Neural cell (in vitro differentiated cells): Measurements from ENCODE around the gene RPTN. TPM values are rescaled to one million over a fixed set of nuclear protein-coding genes. Genes with fewer than 3 reads are reported as not detected.

ENCODE experiments used
- H2AFZ ChIP-seq: fragments of 200-600, 300-800 bp; sonication (generic), shearing (Covaris generic); 2 replicates; pipeline ENCODE4 v1.6.0; 2014; ENCODE audit warnings: low read depth, mild to moderate bottlenecking, antibody characterized with exemption, low read length, moderate library complexity
- H3F3A ChIP-seq: fragments of 200-600 bp; shearing (Covaris generic); 2 replicates; pipeline ENCODE4 v1.6.1; 2016; ENCODE audit warnings: mild to moderate bottlenecking, moderate library complexity, mixed read lengths, antibody characterized with exemption, low read length; ENCODE audit not compliant: insufficient read depth, poor library complexity, severe bottlenecking
- H3K27ac ChIP-seq: fragments of 200-600, 300-800 bp; sonication (generic), shearing (Covaris generic); 2 replicates; pipeline ENCODE4 v1.5.1; 2014; ENCODE audit warnings: mild to moderate bottlenecking, low read length, moderate library complexity
- H3K27me3 ChIP-seq: fragments of 300-800, 200-600 bp; sonication (generic), shearing (Covaris generic); 2 replicates; pipeline ENCODE4 v1.6.0; 2014; ENCODE audit warnings: mild to moderate bottlenecking, low read depth, low read length, moderate library complexity; ENCODE audit not compliant: insufficient read depth
- H3K36me3 ChIP-seq: fragments of 300-800, 200-600 bp; sonication (generic), shearing (Covaris generic); 2 replicates; pipeline ENCODE4 v1.5.1; 2014; ENCODE audit warnings: mild to moderate bottlenecking, antibody characterized with exemption, low read length, moderate library complexity; ENCODE audit not compliant: insufficient read depth
- H3K4me2 ChIP-seq: fragments of 300-800, 200-600 bp; sonication (generic), shearing (Covaris generic); 2 replicates; pipeline ENCODE4 v1.6.0; 2014; ENCODE audit warnings: mild to moderate bottlenecking, low read length
- H3K4me3 ChIP-seq: fragments of 300-800, 200-600 bp; sonication (generic), shearing (Covaris generic); 2 replicates; pipeline ENCODE4 v1.5.1; 2014; ENCODE audit warnings: mild to moderate bottlenecking, low read length, moderate library complexity
- H3K79me2 ChIP-seq: fragments of 200-600 bp; shearing (Covaris generic); replicated peaks from 2 replicates; pipeline ENCODE4 v1.6.0; 2014; ENCODE audit warnings: mild to moderate bottlenecking, low read length, moderate library complexity; ENCODE audit not compliant: insufficient read depth
- H3K9ac ChIP-seq: fragments of 300-800, 200-600 bp; sonication (generic), shearing (Covaris generic); 2 replicates; pipeline ENCODE4 v1.6.1; 2016; ENCODE audit warnings: mild to moderate bottlenecking, low read length, mixed read lengths
- H3K9me2 ChIP-seq: fragments of 200-600 bp; shearing (Covaris generic); 2 replicates; pipeline ENCODE4 v1.6.1; 2016; ENCODE audit warnings: mild to moderate bottlenecking, low read length, mixed read lengths; ENCODE audit not compliant: insufficient read depth
- H3K9me3 ChIP-seq: fragments of 200-600, 300-800 bp; sonication (generic), shearing (Covaris generic); 2 replicates; pipeline ENCODE4 v1.6.1; 2016; ENCODE audit warnings: mild to moderate bottlenecking, mixed run types, low read length, moderate library complexity, mixed read lengths
- H4K20me1 ChIP-seq: fragments of 200-600 bp; shearing (Covaris generic); 2 replicates; pipeline ENCODE4 v1.6.1; 2016; ENCODE audit warnings: mild to moderate bottlenecking, mixed run types; ENCODE audit not compliant: insufficient read depth
- CTCF ChIP-seq: fragments of 450-650 bp; IDR thresholded peaks from 2 replicates; pipeline ENCODE4 v1.5.1; 2014; ENCODE audit warnings: antibody characterized with exemption, mild to moderate bottlenecking, moderate library complexity; ENCODE audit not compliant: poor library complexity, severe bottlenecking
- EP300 ChIP-seq: fragments of 450-650 bp; conservative IDR thresholded peaks from 2 replicates; pipeline ENCODE4 v1.6.1; 2014; ENCODE audit warnings: antibody characterized with exemption, mild to moderate bottlenecking, moderate library complexity; ENCODE audit not compliant: poor library complexity, severe bottlenecking
- EZH2 ChIP-seq: fragments of 200-600, 300-800 bp; shearing (Covaris generic), sonication (generic); IDR thresholded peaks from 2 replicates; pipeline ENCODE4 v1.6.1; 2014; ENCODE audit warnings: antibody characterized with exemption, low read length, borderline replicate concordance, mild to moderate bottlenecking; ENCODE audit not compliant: insufficient read depth, poor library complexity, severe bottlenecking
- MXI1 ChIP-seq: fragments of 450-650 bp; conservative IDR thresholded peaks from 2 replicates; pipeline ENCODE4 v1.6.1; 2014; ENCODE audit warnings: antibody characterized with exemption, mild to moderate bottlenecking; ENCODE audit not compliant: poor library complexity, severe bottlenecking
- POLR2AphosphoS5 ChIP-seq: IDR thresholded peaks from 2 replicates; pipeline ENCODE4 v1.6.1; 2012
- RAD21 ChIP-seq: fragments of 450-650 bp; conservative IDR thresholded peaks from 2 replicates; pipeline ENCODE4 v1.6.1; 2014; ENCODE audit warnings: antibody characterized with exemption, mild to moderate bottlenecking, moderate library complexity
- REST ChIP-seq: IDR thresholded peaks from 2 replicates; pipeline ENCODE4 v1.6.1; 2012; ENCODE audit warnings: borderline replicate concordance
- SMC3 ChIP-seq: fragments of 450-650 bp; conservative IDR thresholded peaks from 2 replicates; pipeline ENCODE4 v1.6.1; 2014; ENCODE audit warnings: antibody characterized with exemption, mild to moderate bottlenecking, moderate library complexity; ENCODE audit not compliant: poor library complexity
- TAF1 ChIP-seq: IDR thresholded peaks from 2 replicates; pipeline ENCODE4 v1.6.1; 2012; ENCODE audit warnings: low read depth
- polyA plus RNA-seq: library from polyadenylated mRNA; depleted of rRNA; stranded (reverse); fragments of >200 nt; gene quantifications from 2 replicates; pipeline ENCODE4 v1.2.3, GENCODE V29; 2014

The RPTN gene
- polyA plus RNA-seq, 1 donor from 2014 or later: not detected

GRCh38 chr1:152109231-152109997 lies 49.6 kb downstream of the RPTN start:
- Histone ChIP-seq H3K9me2 (no peaks in the 10 kb centered on the region), H3K4me3 (peak overlapping the region; percentile 66), H3K4me2 (no peak overlapping the region), H3K9me3 (peaks cover 37% of the 10 kb centered on the region), H2AFZ (no peak overlapping the region), H3K27ac (no peak overlapping the region), H3K79me2 (no peaks in the 10 kb centered on the region), H3F3A (no peaks in the 10 kb centered on the region), H3K36me3 (no peaks in the 10 kb centered on the region), H3K27me3 (peaks cover 51% of the 10 kb centered on the region), H3K9ac (no peak overlapping the region), H4K20me1 (no peaks in the 10 kb centered on the region)
- TF ChIP-seq REST (no peak), EZH2 (no peak), TAF1 (no peak), CTCF (no peak), RAD21 (no peak), SMC3 (no peak), POLR2AphosphoS5 (no peak), MXI1 (no peak), EP300 (no peak)

- Histone ChIP-seq H3F3A (no peaks in the 10 kb centered on the region), H3K9me2 (no peaks in the 10 kb centered on the region), H3K36me3 (no peaks in the 10 kb centered on the region), H3K79me2 (no peaks in the 10 kb centered on the region), H2AFZ (no peak overlapping the region), H3K27me3 (peaks cover 46% of the 10 kb centered on the region), H4K20me1 (no peaks in the 10 kb centered on the region), H3K4me3 (no peak overlapping the region), H3K9me3 (peaks cover 37% of the 10 kb centered on the region), H3K4me2 (no peak overlapping the region), H3K9ac (no peak overlapping the region), H3K27ac (no peak overlapping the region)
- TF ChIP-seq MXI1: no peak
- no peak for TF ChIP-seq REST
- TF ChIP-seq SMC3: no peak
- no peak for TF ChIP-seq RAD21
- TF ChIP-seq POLR2AphosphoS5: no peak
Measured at GRCh38 chr1:152108882-152109222, 50.2 kb downstream of the RPTN start.
